ENCODE measurements around the gene EMILIN2. TPM values are rescaled to one million over a fixed set of nuclear protein-coding genes. Genes with fewer than 3 reads are reported as not detected.
"Not testable (repeated sequence)": the region's sequence is repeated elsewhere in the genome, so short reads cannot be mapped to it uniquely, and the experiment has no call there.

EMILIN2 gene
- total RNA-seq, 2 donors from 2014 or later: 13.0 to 24.4 TPM

- DNase-seq (ENCODE audit: low spot score in 2 of 2) (no peak), ATAC-seq (no peak)
- H3K27ac Mint-ChIP-seq: no peak overlapping the region
- H3K36me3 Mint-ChIP-seq: no peaks in the 10 kb centered on the region
- H3K9me3 Mint-ChIP-seq: no peaks in the 10 kb centered on the region
Observed at GRCh38 chr18:2827061-2827460, 19.7 kb upstream of the EMILIN2 start.

GRCh38 chr18:2836118-2836517 lies 10.7 kb upstream of the EMILIN2 start:
- Mint-ChIP-seq H3K36me3 (peaks cover 17 to 21% of the 10 kb centered on the region in 2 donors), H3K9me3 (peaks cover 14 to 20% of the 10 kb centered on the region in 2 donors)
- ATAC-seq; H3K27ac Mint-ChIP-seq; DNase-seq (ENCODE audit: low spot score in 2 of 2): not testable (repeated sequence)

GRCh38 chr18:2837290-2837689 lies 9.5 kb upstream of the EMILIN2 start:
- ATAC-seq; H3K27ac Mint-ChIP-seq; DNase-seq (ENCODE audit: low spot score in 2 of 2): not testable (repeated sequence)
- Mint-ChIP-seq H3K36me3 (peaks cover 17 to 21% of the 10 kb centered on the region in 2 donors), H3K9me3 (peaks cover 14 to 20% of the 10 kb centered on the region in 2 donors)

- Mint-ChIP-seq H3K36me3 (peaks cover 17 to 21% of the 10 kb centered on the region in 2 donors), H3K27ac (no peak overlapping the region), H3K9me3 (peaks cover 14 to 20% of the 10 kb centered on the region in 2 donors)
- DNase-seq (ENCODE audit: low spot score in 2 of 2) (no peak), ATAC-seq (no peak)
Observed at GRCh38 chr18:2839202-2839601, 7.6 kb upstream of the EMILIN2 start.

GRCh38 chr18:2840521-2840920 lies 6.3 kb upstream of the EMILIN2 start:
- H3K9me3 Mint-ChIP-seq: peaks cover 14 to 20% of the 10 kb centered on the region in 2 donors
- H3K36me3 Mint-ChIP-seq: peaks cover 17 to 21% of the 10 kb centered on the region in 2 donors
- DNase-seq (ENCODE audit: low spot score in 2 of 2): no peak
- no peak overlapping the region for H3K27ac Mint-ChIP-seq
- no peak for ATAC-seq

- H3K9me3 Mint-ChIP-seq: peaks cover 5 to 10% of the 10 kb centered on the region in 2 donors
- no peak overlapping the region for H3K27ac Mint-ChIP-seq
- no peak for ATAC-seq
- no peak for DNase-seq (ENCODE audit: low spot score in 2 of 2)
- peaks cover 10 to 11% of the 10 kb centered on the region in 2 donors for H3K36me3 Mint-ChIP-seq
Observed at GRCh38 chr18:2843146-2843545, 3.7 kb upstream of the EMILIN2 start.

- Mint-ChIP-seq H3K9me3 (no peaks in the 10 kb centered on the region), H3K27ac (no peak overlapping the region), H3K36me3 (peaks cover 6 to 15% of the 10 kb centered on the region in 2 donors)
- no peak for ATAC-seq
- no peak for DNase-seq (ENCODE audit: low spot score in 2 of 2)
Observed at GRCh38 chr18:2845172-2845571, 1.6 kb upstream of the EMILIN2 start.

GRCh38 chr18:2847317-2848246 lies 776 bp downstream of the EMILIN2 start:
- H3K36me3 Mint-ChIP-seq: peaks cover 6 to 15% of the 10 kb centered on the region in 2 donors
- peak overlapping the region; percentile 26 to 78 for H3K27ac Mint-ChIP-seq
- ATAC-seq: peak; percentile 59 to 70
- no peaks in the 10 kb centered on the region for H3K9me3 Mint-ChIP-seq
- DNase-seq (ENCODE audit: low spot score in 2 of 2): peak; percentile 44 to 59

- peak overlapping the region; percentile 26 to 53 for H3K27ac Mint-ChIP-seq
- H3K36me3 Mint-ChIP-seq: peaks cover 6 to 15% of the 10 kb centered on the region in 2 donors
Observed at GRCh38 chr18:2848247-2849246, 1.7 kb downstream of the EMILIN2 start.

GRCh38 chr18:2850816-2851215 lies 4.0 kb downstream of the EMILIN2 start:
- no peaks in the 10 kb centered on the region for H3K9me3 Mint-ChIP-seq

More at GRCh38 chr18:2848247-2849246, 1.7 kb downstream of the EMILIN2 start:
- DNase-seq (ENCODE audit: low spot score in 2 of 2) (no peak), ATAC-seq (peak in 1 of 2 donors; percentile 31)
- no peaks in the 10 kb centered on the region for H3K9me3 Mint-ChIP-seq

GRCh38 chr18:2851771-2852170 lies 5.0 kb downstream of the EMILIN2 start:
- H3K36me3 Mint-ChIP-seq: peaks cover 0 to 15% of the 10 kb centered on the region in 2 donors
- DNase-seq (ENCODE audit: low spot score in 2 of 2) (no peak), ATAC-seq (no peak)
- no peak overlapping the region for H3K27ac Mint-ChIP-seq
- H3K9me3 Mint-ChIP-seq: no peaks in the 10 kb centered on the region

More at GRCh38 chr18:2850816-2851215, 4.0 kb downstream of the EMILIN2 start:
- Mint-ChIP-seq H3K27ac (no peak overlapping the region), H3K36me3 (peaks cover 5 to 15% of the 10 kb centered on the region in 2 donors)
- DNase-seq (ENCODE audit: low spot score in 2 of 2): no peak
- ATAC-seq: peak in 1 of 2 donors; percentile 25

- ATAC-seq: not testable (repeated sequence)
Observed at GRCh38 chr18:2852460-2852859, 5.7 kb downstream of the EMILIN2 start.

GRCh38 chr18:2853173-2853925 lies 6.5 kb downstream of the EMILIN2 start:
- DNase-seq (ENCODE audit: low spot score in 2 of 2): no peak
- Mint-ChIP-seq H3K9me3 (no peaks in the 10 kb centered on the region), H3K36me3 (peaks cover 0 to 13% of the 10 kb centered on the region in 2 donors), H3K27ac (no peak overlapping the region)
- no peak for ATAC-seq

More at GRCh38 chr18:2852460-2852859, 5.7 kb downstream of the EMILIN2 start:
- H3K9me3 Mint-ChIP-seq; DNase-seq (ENCODE audit: low spot score in 2 of 2); H3K27ac Mint-ChIP-seq: not testable (repeated sequence)
- H3K36me3 Mint-ChIP-seq: peaks cover 0 to 15% of the 10 kb centered on the region in 2 donors

- peaks cover 0 to 7% of the 10 kb centered on the region in 2 donors for H3K36me3 Mint-ChIP-seq
- H3K9me3 Mint-ChIP-seq: no peaks in the 10 kb centered on the region
- DNase-seq (ENCODE audit: low spot score in 2 of 2) (no peak), ATAC-seq (no peak)
- no peak overlapping the region for H3K27ac Mint-ChIP-seq
Observed at GRCh38 chr18:2853926-2854664, 7.3 kb downstream of the EMILIN2 start.

GRCh38 chr18:2854875-2855274 lies 8.1 kb downstream of the EMILIN2 start:
- H3K27ac Mint-ChIP-seq: no peak overlapping the region
- DNase-seq (ENCODE audit: low spot score in 2 of 2): no peak
- ATAC-seq: no peak
- H3K36me3 Mint-ChIP-seq: peaks cover 0 to 9% of the 10 kb centered on the region in 2 donors
- no peaks in the 10 kb centered on the region for H3K9me3 Mint-ChIP-seq
